Right renal pelvis (tissue), 4 donors: ENCODE data around the gene LYPD5. TPM values are rescaled to one million over a fixed set of nuclear protein-coding genes. Genes with fewer than 3 reads are reported as not detected.
"Not testable (repeated sequence)": the region's sequence is repeated elsewhere in the genome, so short reads cannot be mapped to it uniquely, and the experiment has no call there.

Experiments used
- DNase-seq, 4 donors: peaks; one replicate each; pipeline ENCODE4 v3.0.0-alpha.2; 2013; ENCODE audit warnings: low read depth in 4 of 4, low spot score in 3 of 4, missing footprints in 1 of 4
- polyA plus RNA-seq, 4 donors: library from polyadenylated mRNA; unstranded; fragments of 120-200 nt; gene quantifications; one replicate each; pipeline ENCODE4 v1.2.1, GENCODE V29; 2013; ENCODE audit not compliant: insufficient read length in 4 of 4

Gene LYPD5, protein sequence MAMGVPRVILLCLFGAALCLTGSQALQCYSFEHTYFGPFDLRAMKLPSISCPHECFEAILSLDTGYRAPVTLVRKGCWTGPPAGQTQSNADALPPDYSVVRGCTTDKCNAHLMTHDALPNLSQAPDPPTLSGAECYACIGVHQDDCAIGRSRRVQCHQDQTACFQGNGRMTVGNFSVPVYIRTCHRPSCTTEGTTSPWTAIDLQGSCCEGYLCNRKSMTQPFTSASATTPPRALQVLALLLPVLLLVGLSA
- polyA plus RNA-seq = under 1 TPM; 0.14 to 0.37 (median 0.31) TPM

DNA sequence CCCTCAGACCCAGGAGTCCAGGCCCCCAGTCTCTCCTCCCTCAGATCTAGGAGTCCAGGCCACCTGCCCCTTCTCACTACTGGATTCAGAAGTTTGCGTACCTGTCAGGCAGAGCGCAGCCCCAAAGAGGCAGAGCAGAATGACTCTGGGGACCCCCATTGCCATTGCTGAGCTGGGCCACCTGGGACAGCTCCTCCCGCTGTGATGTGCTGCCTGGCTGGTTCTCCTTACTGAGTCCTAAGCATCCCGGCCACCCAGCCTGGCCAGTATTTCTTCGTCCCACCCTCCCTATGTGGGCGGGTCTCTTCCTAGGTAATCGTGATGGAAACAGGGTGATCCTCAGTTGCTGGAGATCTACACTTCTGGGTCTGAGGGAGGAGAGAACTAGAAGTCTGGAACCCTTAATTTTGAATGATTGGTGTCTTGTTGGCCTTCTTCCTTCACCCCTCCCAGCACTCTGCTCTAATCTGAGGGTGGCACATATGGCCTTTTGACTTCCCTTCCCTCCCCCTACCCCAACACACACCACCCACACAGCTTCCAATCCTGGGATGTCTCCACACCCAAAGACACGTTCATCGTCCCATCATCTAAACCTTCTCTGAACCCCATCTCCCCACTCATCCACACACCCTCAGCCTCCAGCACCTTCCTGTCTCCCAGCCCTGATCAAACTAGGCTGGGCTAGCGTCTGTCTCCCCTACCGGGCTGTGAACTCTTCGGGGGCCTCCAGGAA is at the start of gene LYPD5:
LYPD5 (minus strand) TSS at position 232 of the 736 bp plus-strand sequence; CDS start at position 165, 67 bp downstream.
- no peak for DNase-seq

DNA sequence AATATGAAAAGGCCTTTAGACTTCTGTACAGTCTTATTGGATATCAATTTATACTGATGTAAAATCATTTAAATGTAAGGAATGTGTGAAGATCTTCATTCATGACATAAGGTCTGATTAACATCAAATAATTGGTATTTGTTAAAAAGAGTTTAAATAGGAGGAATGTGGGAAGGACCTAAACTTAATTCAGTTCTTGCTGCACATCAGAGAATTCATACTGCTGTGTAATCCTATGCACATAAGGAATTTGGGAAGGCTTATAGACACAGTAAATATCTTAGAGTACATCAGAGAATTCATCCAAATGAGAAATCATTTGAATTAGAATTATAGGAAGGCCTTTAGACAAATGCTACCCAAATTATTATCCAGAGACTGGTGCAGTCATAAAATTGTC is 46.6 kb upstream of the LYPD5 start:
- no peak for DNase-seq

DNA sequence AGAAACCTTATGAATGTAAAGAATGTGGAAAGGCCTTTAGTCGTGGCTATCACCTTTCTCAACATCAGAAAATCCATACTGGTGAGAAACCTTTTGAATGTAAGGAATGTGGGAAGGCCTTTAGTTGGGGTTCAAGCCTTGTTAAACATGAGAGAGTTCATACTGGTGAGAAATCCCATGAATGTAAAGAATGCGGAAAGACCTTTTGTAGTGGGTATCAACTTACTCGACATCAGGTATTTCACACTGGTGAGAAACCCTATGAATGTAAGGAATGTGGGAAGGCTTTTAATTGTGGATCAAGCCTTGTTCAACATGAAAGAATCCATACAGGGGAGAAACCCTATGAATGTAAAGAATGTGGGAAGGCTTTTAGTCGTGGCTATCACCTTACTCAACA is 45.6 kb upstream of the LYPD5 start:
- no peak for DNase-seq

DNA sequence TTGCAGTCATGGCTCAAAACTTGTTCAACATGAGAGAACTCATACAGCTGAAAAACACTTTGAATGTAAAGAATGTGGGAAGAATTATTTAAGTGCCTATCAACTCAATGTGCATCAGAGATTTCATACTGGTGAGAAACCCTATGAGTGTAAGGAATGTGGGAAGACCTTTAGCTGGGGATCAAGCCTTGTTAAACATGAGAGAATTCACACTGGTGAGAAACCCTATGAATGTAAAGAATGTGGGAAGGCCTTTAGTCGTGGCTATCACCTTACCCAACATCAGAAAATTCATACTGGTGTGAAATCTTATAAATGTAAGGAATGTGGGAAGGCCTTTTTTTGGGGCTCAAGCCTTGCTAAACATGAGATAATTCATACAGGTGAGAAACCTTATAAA is 45.0 kb upstream of the LYPD5 start:
- DNase-seq = no peak

DNA sequence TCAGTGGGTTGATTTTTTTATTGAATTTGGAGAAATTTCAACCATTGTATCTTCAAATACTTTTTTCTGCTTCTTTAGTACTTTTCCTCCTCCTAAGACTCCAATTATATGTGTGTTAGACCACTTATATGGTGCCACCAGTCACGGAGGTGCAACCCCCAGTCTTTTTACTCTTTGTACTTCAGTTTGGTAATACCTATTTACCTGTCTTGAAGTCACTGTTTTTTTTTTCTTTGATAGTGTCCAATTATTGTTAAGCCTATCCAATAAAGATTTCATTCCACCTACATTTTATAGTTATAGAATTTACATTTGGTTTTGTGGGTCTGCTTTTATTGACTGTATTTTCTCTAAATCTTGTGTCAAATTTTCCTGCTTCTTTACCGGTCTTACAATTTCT is 39.8 kb upstream of the LYPD5 start:
- no peak for DNase-seq

DNA sequence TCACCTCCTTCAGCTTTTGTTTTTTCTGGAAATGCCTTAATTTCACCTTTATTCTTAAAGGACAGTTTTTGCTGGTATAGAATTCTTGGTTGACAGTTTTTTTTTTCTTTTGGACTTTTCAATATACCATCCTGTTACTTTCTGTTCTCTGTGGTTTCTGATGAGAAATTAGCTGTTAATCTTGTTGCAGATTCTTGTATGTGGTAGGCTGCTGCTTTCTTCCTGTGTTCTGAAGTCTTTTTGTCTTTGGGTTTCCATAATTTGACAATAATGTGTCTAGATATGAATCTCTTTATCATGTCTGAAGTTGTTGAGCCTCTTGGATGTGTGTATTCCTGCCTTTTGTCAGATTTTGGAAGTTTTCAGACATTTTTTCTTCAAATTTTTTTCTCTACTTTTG is 36.9 kb upstream of the LYPD5 start:
- DNase-seq = no peak

DNA sequence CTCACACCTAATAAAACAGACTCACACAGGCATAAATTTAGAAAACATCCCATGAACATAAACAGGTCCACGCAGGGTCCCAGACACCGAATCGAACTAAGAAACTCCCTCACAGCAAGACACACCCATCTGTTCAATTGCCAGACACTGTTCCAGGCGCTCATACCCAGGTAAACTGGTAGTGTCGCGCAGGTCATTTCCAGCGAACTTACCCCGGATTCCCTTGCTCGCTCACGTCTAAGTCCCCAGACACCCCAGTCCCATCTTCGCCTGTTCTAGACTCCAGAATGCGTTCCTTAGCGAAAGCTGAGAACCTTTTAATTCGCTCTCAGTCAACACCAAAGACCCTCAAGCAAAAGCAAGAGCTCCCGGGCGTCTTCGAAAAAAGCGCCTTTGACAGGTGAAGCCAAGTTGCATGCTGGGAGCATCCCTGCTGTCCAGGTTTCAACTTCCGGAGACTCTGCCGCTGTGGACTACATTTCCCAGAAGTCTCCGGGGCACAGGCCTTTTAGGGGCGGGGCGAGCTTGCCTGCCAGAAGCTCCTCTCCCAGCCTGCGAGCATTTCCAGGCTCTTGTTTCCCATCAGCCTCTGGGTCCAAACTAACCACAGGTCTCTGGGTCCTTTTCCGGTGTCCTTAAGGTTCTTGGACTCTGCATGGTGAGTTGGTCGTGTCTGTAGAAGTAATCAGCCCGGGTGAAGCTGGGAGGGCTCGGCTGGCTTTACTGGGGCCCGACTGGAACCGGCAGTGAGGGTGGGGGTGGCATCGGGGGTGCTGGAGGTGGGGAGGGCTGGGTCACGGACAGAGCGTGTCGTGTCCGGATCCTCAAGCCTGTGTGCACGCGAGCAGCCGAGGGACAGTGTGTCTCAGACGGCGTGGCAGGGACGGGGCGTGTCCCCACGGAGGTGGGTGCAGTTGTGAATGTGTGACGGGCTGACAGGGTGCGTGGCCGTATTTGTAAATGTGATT is 24.8 kb upstream of the LYPD5 start, which contains the start of gene ZNF283:
ZNF283 (plus strand) TSS at position 535 of the 968 bp plus-strand sequence. CDS start 6,184 bp downstream, outside the sequence.
- peak; percentile 81 to 87 (median 82) for DNase-seq

DNA sequence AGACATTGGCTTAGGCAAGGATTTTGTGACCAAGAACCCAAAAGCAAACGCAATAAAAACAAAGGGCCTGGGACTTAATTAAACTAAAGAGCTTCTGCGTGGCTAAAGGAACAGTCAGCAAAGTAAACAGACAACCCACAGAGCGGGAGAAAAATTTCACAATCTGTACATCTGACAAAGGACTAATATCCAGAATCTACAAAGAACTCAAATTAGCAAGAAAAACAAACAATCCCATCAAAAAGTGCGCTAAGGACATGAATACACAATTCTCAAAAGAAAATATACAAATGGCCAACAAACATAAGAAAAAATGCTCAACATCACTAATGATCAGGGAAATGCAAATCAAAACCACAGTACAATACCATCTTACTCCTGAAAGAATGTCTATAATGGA is 22.3 kb upstream of the LYPD5 start:
- not testable (repeated sequence) for DNase-seq

DNA sequence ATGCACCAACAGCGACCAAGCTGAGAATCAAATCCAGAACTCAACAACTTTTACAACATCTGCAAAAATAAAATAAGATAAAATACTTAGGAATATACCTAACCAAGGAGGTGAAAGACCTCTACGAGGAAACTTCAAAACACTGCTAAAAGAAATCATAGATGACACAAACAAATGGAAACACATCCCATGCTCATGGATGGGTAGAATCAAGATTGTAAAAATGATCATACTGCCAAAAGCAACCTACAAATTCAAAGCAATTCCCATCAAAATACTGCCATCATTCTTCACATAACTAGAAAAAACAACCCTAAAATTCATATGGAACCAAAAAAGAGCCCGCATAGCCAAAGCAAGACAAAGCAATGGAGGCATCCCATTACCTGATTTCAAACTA is 21.6 kb upstream of the LYPD5 start:
- DNase-seq = not testable (repeated sequence)

DNA sequence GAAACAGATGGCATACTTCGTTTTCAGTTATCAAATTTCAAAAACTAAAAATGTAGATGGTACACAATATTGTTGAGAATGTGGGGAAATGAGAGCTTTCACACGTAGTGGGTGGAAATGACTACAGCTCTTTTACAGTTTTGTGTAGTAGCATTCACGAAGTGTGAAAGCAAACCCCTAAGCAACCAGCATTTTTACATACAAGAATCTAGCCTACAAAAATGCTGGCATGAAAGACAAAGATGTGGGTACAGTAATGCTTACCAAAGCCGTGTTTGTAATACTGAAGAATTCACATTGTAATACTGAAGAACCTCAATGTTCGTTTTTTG is 18.6 kb upstream of the LYPD5 start:
- no peak for DNase-seq

DNA sequence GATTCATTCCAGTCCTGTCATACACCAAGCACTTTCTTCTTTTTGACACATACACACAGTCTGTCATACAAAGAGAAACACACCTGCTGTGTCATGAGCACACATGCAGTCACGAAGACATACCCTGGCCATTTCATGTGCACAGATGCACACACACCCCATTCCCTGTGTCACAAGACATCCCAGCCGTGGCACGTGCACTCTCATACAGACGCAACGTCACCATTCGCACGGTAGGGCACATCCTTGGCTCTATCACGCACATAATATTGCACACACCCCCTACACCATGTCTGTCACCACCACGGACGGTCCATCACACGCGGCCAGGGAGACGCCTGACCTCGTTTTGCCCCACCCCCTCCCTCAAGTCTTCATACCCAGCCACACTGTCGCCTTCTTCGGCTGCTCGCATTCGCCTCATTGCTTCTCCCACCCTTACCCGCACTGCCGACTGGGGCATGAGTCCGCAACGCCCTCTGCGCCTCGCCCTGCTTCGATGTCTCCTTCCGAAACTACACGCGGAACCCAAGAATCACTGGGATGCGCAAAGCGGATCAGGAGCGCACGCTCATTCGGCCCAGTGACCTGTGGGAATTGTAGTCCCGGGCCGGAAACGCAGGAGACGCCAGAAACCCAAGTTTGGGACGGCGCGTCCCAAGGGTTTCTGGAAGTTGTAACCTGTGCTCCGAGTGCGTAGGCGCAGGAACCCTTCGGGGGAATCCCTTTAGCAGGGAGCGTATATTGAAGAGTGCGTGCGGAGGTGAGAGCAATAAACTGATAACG is 18.0 kb upstream of the LYPD5 start:
- DNase-seq = no peak

DNA sequence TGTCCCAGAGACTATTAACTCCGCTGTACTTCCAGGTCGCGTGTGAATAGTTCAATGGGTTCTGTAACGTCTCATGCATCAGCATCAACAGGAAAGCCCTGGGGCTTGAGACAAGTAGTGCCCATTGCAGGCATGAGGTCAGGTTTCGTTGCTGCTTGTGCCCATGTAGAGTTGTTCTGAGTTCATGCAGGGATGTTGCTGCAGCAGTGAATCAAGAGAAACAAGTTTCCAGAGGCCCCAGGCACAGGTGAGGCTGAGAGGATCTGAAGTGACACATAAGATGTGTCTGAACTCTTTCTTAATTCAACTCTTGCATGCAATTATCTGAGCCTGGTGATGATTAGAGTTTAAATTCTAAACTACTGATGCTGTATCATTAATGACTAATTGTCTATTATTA is 16.3 kb upstream of the LYPD5 start:
- DNase-seq = no peak

DNA sequence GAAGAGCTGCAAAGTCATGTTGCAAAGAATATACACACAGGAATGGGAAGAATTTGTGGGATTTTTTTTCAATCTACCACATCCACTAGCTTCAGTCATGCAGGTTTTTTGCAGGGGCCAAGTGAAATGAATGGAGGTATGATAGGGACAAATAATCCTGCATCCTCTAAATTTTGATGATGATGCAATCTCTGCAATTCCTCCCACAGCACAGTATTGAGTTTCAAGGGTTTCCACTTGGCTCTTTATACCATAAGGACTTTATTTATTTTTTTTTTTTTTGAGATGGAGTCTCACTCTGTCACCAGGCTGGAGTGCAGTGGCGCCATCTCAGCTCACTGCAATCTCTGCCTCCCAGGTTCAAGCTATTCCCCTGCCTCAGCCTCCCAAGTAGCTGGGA is 15.2 kb upstream of the LYPD5 start:
- DNase-seq = not testable (repeated sequence)

DNA sequence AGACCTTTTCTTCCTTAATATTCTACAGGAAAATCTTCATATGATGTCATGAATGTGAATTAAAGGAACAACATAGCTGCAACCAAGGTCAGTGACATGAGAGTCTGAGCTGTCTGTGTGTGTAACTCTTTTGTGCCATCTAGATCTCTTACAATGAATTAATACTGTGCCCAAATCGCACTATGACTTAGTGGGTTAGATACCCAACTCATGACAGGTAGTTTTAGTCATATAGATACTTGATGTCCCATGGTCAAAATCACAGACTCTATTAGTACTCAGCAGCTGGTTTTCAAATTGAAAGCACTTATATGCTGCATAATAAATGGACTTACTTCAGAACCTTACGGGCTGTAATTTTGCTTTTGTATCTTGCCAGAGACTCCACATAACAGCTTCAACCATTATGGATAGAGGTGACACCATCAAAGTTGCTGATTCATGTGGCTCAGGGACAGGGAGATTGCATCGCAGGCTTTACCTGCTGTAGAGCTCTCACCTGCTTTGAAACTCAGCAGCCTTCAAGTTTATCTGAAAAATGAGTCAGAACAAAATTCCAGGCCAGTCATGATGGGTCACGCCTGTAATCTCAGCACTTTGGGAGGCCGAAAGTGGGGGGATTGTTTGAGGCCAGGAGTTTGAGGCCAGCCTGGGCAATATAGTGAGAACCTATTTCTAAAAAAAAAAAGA is 12.6 kb upstream of the LYPD5 start:
- DNase-seq = no peak

DNA sequence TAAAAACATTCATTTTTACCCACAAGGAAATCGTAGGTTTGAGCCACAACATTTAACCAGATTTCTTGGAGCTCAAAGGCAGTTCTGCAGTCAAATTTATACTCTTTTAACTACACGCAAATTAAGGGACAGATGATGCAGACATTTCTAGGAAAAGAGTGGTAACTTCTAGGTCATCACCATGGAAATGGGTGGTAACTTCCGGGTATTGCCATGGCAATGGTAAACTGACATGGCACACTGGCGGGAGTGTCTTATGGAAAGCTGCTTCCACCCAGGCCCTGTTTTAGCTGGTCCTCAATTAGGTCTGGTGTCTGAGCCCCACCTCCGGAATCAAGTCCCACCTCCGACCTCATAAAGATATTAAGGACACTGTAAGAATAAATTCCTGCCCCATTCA is 10.4 kb upstream of the LYPD5 start:
- DNase-seq = no peak

DNA sequence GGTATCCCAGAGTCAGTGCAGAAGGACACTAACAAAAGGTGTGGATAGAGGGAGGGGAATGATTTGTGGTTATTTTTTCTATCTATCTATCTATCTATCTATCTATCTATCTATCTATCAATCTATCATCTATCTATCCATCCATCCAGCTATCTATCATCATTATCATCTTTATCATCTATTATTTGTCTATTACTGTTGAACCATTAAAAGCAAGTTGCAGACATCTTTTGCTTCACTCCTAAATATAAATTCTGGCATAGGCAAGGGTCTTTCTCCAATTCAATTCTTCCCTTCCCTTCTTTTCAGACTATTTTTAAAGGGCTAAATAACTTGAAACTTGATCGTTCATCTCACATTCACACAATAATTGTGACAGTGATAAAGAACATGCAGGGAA is 10.0 kb upstream of the LYPD5 start:
- no peak for DNase-seq

DNA sequence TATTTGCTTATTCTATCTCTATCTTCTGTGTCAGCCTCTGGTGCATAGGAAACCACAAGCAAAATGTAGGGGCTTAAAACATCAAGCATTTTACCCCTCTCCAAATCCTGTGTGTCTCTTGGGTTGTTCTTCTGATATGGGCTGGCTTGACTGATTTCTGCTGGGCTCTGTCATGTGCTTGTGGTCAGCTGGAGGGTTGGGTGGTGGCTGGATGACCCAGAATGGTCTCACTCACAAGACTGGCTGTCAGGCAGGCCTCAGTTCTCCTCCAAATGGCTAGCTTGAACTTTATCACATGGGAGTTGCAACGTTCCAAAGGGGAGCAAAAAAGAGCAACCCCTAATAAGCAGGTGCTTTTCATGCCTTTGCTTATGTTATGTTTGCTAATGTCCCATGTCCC is 9.6 kb upstream of the LYPD5 start:
- DNase-seq = no peak

DNA sequence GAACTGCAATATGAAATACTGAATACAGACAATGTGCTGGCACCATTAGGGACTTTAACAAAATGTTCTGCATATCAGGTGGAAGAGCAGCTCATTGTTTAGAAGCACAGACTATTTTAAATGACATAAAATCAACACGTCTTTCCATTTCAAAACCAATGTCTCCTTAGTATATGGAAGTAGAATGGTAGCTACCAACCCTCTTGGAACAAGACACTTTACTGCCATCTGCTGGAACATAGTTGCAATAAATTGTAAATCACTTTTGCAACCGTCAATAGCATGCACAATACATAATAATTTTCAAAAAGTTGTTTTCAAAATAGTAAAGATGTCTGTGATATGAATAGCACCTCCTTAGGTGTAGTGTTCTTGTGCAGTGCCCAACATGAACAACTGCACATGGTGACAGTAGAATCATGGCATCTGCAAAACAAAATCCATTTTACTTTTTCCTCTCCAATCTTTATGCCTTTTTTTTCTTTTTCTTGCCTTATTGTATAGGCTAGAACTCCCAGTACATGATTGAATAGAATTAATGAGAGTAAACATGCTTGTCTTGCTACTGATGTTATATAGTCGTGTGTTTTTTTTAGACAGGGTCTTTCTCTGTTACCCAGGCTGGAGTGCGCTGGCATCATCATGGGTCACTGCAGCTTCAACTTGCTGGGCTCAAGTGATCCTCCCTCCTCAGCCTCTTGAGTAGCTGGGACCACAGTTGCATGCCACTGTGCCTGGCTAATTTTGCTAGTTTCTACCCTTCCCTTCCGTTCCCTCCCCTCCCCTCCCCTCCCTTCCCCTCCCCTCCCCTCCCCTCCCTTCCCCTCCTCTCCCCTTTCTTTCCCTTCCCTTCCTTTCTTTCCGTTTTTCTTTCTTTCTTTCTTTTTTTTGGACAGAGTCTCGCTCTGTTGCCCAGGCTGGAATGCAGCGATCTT is 7.8 kb upstream of the LYPD5 start:
- no peak for DNase-seq

DNA sequence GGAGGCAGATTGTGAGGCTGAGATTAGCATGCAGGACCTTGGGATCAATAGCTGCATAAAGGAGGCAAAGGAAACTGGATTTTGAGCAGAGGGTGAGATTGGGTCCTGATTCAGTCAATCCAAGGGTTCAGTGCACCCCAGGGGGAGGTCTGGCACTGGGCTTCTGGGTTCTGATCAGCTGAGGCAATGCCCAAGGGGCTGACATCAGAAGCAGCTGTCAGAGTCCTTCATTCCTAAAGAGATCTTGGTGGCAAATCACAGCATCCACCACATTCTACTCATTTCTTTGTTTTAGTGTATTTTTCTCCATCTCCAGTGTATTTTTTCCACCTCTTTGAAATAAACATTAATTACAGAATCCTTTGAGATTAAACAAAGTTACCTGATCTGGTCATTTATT is 5.4 kb upstream of the LYPD5 start:
- no peak for DNase-seq
